HepG2 (cell line): ENCODE results near the gene ABAT. TPM values are rescaled to one million over a fixed set of nuclear protein-coding genes. Genes with fewer than 3 reads are reported as not detected.

Experiments used
- CBX1 ChIP-seq: IDR thresholded peaks from one replicate; pipeline ENCODE4 v1.6.1; 2016; ENCODE audit warnings: antibody characterized with exemption, low read depth
- DPF2 ChIP-seq: sonication (generic); formaldehyde crosslinking; IDR thresholded peaks from 2 replicates; pipeline ENCODE4 v1.4.0; 2020; ENCODE audit warnings: mild to moderate bottlenecking, low read depth, missing genetic modification reagents, borderline replicate concordance
- ERF ChIP-seq: IDR thresholded peaks from 2 replicates; pipeline ENCODE4 v1.6.1; 2018; ENCODE audit warnings: missing biosample characterization, missing genetic modification reagents
- KDM1A ChIP-seq: IDR thresholded peaks from 2 replicates; pipeline ENCODE4 v1.6.1; 2016; ENCODE audit warnings: missing compliant biosample characterization
- KDM2A ChIP-seq: sonication (generic); formaldehyde crosslinking; IDR thresholded peaks from 2 replicates; pipeline ENCODE4 v1.4.0; 2020; ENCODE audit warnings: low read depth, missing genetic modification reagents, borderline replicate concordance
- KLF15 ChIP-seq: sonication (generic); formaldehyde crosslinking; IDR thresholded peaks from 2 replicates; pipeline ENCODE4 v1.8.1; 2023; ENCODE audit warnings: borderline replicate concordance, mild to moderate bottlenecking, inconsistent platforms, missing genetic modification reagents, mixed read lengths
- KLF16 ChIP-seq, 2 experiments: sonication (generic) in 1 of 2; formaldehyde crosslinking in 1 of 2; IDR thresholded peaks; 2 replicates each; pipeline versions ENCODE4 v1.6.1 to v1.8.0; 2016 to 2023; ENCODE audit warnings: missing genetic modification reagents in 2 of 2, missing compliant biosample characterization in 1 of 2
- KLF6 ChIP-seq: IDR thresholded peaks from 2 replicates; pipeline ENCODE4 v1.8.0; 2016; ENCODE audit warnings: missing biosample characterization, missing genetic modification reagents
- LCORL ChIP-seq, 2 experiments: fragments of 450-650 bp in 1 of 2; sonication (generic) in 1 of 2; formaldehyde crosslinking in 1 of 2; IDR thresholded peaks; 2 replicates each; pipeline versions ENCODE4 v1.5.0 to v1.6.1; 2017 to 2020; ENCODE audit warnings: antibody characterized with exemption in 1 of 2, missing genetic modification reagents in 1 of 2
- MAFF ChIP-seq: IDR thresholded peaks from 2 replicates; pipeline ENCODE4 v1.6.1; 2011; ENCODE audit warnings: low read depth, low read length, improper control_type of control experiment
- MED1 ChIP-seq: sonication (generic); formaldehyde crosslinking; IDR thresholded peaks from 2 replicates; pipeline ENCODE4 v1.4.0; 2020; ENCODE audit warnings: missing genetic modification reagents
- MLLT10 ChIP-seq: sonication (generic); formaldehyde crosslinking; IDR thresholded peaks from 2 replicates; pipeline ENCODE4 v1.4.0; 2020; ENCODE audit warnings: missing genetic modification reagents
- MTF1 ChIP-seq: sonication (generic); formaldehyde crosslinking; IDR thresholded peaks from 2 replicates; pipeline ENCODE4 v1.5.0; 2020; ENCODE audit warnings: missing genetic modification reagents
- MXI1 ChIP-seq: IDR thresholded peaks from 3 replicates; pipeline ENCODE4 v1.6.1; 2012; ENCODE audit warnings: low read depth, low read length, inconsistent platforms, borderline replicate concordance
- NCOA5 ChIP-seq: sonication (generic); formaldehyde crosslinking; IDR thresholded peaks from 2 replicates; pipeline ENCODE4 v1.4.0; 2020; ENCODE audit warnings: missing genetic modification reagents
- NR3C1 ChIP-seq: sonication (generic); formaldehyde crosslinking; IDR thresholded peaks from 2 replicates; pipeline ENCODE4 v1.4.0; 2020; ENCODE audit warnings: missing genetic modification reagents
- RARG ChIP-seq: sonication (generic); formaldehyde crosslinking; IDR thresholded peaks from 2 replicates; pipeline ENCODE4 v1.4.0; 2020; ENCODE audit warnings: low read depth, mild to moderate bottlenecking, missing genetic modification reagents
- REXO4 ChIP-seq: sonication (generic); formaldehyde crosslinking; IDR thresholded peaks from 2 replicates; pipeline ENCODE4 v1.8.0; 2022; ENCODE audit warnings: missing genetic modification reagents, mild to moderate bottlenecking, borderline replicate concordance
- SMAD9 ChIP-seq: sonication (generic); formaldehyde crosslinking; IDR thresholded peaks from 2 replicates; pipeline ENCODE4 v1.5.1; 2020; ENCODE audit warnings: mild to moderate bottlenecking, missing genetic modification reagents
- TCF7 ChIP-seq: sonication (generic); IDR thresholded peaks from 2 replicates; pipeline ENCODE4 v1.6.1; 2016; ENCODE audit warnings: antibody characterized with exemption, low read depth
- ZBTB7B ChIP-seq: sonication (generic); formaldehyde crosslinking; IDR thresholded peaks from 2 replicates; pipeline ENCODE4 v1.4.0; 2020; ENCODE audit warnings: missing genetic modification reagents
- ZNF234 ChIP-seq: sonication (generic); formaldehyde crosslinking; conservative IDR thresholded peaks from 2 replicates; pipeline ENCODE4 v1.5.1; 2020; ENCODE audit warnings: mild to moderate bottlenecking, missing genetic modification reagents
- ZNF543 ChIP-seq: sonication (generic); formaldehyde crosslinking; IDR thresholded peaks from 2 replicates; pipeline ENCODE4 v1.4.0; 2020; ENCODE audit warnings: mild to moderate bottlenecking, missing genetic modification reagents
- ZSCAN30 ChIP-seq: sonication (generic); formaldehyde crosslinking; IDR thresholded peaks from 2 replicates; pipeline ENCODE4 v1.5.0; 2020; ENCODE audit warnings: mild to moderate bottlenecking, missing genetic modification reagents
- polyA plus RNA-seq, 8 experiments: library from polyadenylated mRNA; depleted of rRNA in 3 of 8; stranded (reverse) in 7 of 8; unstranded in 1 of 8; fragments of >200 nt; fragmentation: Illumina TruSeq in 4 of 8; extraction: Trizol in 4 of 8; gene quantifications; 2 replicates each; pipeline versions ENCODE4 v1.2.1 to v1.2.3, GENCODE V29; 2011 to 2016; ENCODE audit warnings: low read depth in 4 of 8, missing spikeins in 1 of 8, mixed read lengths in 1 of 8; ENCODE audit not compliant: insufficient read depth in 1 of 8
- total RNA-seq, 5 experiments: library from RNA; depleted of rRNA; stranded (reverse); fragments of >200 nt; fragmentation: Illumina TruSeq; extraction: Trizol; gene quantifications; 2 replicates each; pipeline ENCODE4 v1.2.3, GENCODE V29; 2016; ENCODE audit warnings: low read depth in 1 of 5
- TF ChIP-seq, protein P1 (sequence below), 2 experiments: IDR thresholded peaks; 2 replicates each; pipeline ENCODE4 v1.6.1; 2011 to 2012; ENCODE audit warnings: low read length in 2 of 2, borderline replicate concordance in 1 of 2, low read depth in 1 of 2, mild to moderate bottlenecking in 1 of 2, moderate library complexity in 1 of 2
- TF ChIP-seq, protein P2 (sequence below): IDR thresholded peaks from 2 replicates; pipeline ENCODE4 v1.6.1; 2016; ENCODE audit warnings: missing biosample characterization, missing genetic modification reagents, low read depth
- TF ChIP-seq, protein P3 (sequence below): sonication (generic); formaldehyde crosslinking; IDR thresholded peaks from 2 replicates; pipeline ENCODE4 v1.4.0; 2020; ENCODE audit warnings: missing genetic modification reagents

The ABAT gene
- total and polyA plus RNA-seq, 2 of the 13 experiments (the other 11 are each of a cell fraction or from before 2014, with no cell fraction given), result 47.6 to 97.3 TPM

DNA sequence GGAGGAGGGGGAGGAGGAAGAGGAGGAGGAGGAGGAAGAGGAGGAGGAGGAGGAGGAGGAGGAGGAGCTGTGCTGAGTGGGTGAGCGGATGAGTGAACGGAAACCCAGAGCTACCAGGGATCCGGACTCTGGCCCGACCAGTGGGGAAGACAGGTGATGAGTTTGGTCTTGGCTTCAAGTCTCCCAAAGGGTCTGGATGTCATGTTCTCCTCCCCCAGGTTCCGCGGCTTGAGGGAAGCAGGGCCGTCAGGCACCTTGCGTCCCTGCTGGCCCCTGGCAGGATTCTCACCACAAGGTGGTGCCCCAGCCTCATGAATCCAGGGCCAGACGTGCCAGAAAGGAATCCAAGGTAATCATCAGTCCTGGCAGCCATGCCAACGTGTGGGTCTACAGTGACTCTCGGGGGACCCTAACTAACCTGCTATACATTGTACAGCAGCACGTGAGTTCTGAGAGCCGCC, 13.5 kb upstream of the ABAT start (continued):
- TF ChIP-seq ZNF234 (CRISPR knock-in tag) (no peak), CBX1 (no peak), MED1 (CRISPR knock-in tag) (no peak; the same call in 1 of the 2 replicates), TCF7 (no peak), KLF6 (no peak), NR3C1 (no peak), ZBTB7B (CRISPR knock-in tag) (no peak), DPF2 (CRISPR knock-in tag) (no peak), ERF (peak; percentile 69; the same call in 1 of the 2 replicates), KDM2A (CRISPR knock-in tag) (peak; percentile 73), NCOA5 (CRISPR knock-in tag) (no peak), MAFF (no peak), MXI1 (no peak), KLF15 (no peak), RARG (CRISPR knock-in tag) (no peak), KLF16 (CRISPR knock-in tag; IDR thresholded peaks at IDR 0.05) (0 out of 4 replicates have a peak, but pooled peaks of 1 of the 2 experiments have one; percentile 44), ZSCAN30 (no peak), SMAD9 (CRISPR knock-in tag) (no peak), REXO4 (CRISPR knock-in tag) (no peak), KDM1A (CRISPR knock-in tag) (no peak), MLLT10 (CRISPR knock-in tag) (no peak), LCORL (IDR thresholded peaks at IDR 0.05) (no peak), LCORL (CRISPR knock-in tag; IDR thresholded peaks at IDR 0.05) (no peak), MTF1 (CRISPR knock-in tag) (no peak), ZNF543 (CRISPR knock-in tag) (no peak)
- TF ChIP-seq, protein P1, sequence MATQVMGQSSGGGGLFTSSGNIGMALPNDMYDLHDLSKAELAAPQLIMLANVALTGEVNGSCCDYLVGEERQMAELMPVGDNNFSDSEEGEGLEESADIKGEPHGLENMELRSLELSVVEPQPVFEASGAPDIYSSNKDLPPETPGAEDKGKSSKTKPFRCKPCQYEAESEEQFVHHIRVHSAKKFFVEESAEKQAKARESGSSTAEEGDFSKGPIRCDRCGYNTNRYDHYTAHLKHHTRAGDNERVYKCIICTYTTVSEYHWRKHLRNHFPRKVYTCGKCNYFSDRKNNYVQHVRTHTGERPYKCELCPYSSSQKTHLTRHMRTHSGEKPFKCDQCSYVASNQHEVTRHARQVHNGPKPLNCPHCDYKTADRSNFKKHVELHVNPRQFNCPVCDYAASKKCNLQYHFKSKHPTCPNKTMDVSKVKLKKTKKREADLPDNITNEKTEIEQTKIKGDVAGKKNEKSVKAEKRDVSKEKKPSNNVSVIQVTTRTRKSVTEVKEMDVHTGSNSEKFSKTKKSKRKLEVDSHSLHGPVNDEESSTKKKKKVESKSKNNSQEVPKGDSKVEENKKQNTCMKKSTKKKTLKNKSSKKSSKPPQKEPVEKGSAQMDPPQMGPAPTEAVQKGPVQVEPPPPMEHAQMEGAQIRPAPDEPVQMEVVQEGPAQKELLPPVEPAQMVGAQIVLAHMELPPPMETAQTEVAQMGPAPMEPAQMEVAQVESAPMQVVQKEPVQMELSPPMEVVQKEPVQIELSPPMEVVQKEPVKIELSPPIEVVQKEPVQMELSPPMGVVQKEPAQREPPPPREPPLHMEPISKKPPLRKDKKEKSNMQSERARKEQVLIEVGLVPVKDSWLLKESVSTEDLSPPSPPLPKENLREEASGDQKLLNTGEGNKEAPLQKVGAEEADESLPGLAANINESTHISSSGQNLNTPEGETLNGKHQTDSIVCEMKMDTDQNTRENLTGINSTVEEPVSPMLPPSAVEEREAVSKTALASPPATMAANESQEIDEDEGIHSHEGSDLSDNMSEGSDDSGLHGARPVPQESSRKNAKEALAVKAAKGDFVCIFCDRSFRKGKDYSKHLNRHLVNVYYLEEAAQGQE (IDR thresholded peaks at IDR 0.05; ENCODE audit: borderline replicate concordance in 1 of 2, low read depth in 1 of 2, low read length in 2 of 2), result no peak
- TF ChIP-seq, protein P2, sequence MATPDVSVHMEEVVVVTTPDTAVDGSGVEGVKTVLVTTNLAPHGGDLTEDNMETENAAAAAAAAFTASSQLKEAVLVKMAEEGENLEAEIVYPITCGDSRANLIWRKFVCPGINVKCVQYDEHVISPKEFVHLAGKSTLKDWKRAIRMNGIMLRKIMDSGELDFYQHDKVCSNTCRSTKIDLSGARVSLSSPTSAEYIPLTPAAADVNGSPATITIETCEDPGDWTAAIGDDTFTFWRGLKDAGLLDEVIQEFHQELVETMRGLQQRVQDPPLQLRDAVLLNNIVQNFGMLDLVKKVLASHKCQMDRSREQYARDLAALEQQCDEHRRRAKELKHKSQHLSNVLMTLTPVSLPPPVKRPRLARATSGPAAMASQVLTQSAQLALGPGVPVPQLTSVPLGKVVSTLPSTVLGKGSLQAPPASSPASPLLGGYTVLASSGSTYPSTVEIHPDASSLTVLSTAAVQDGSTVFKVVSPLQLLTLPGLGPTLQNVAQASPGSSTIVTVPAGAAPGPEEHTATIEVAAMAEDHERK (CRISPR knock-in tag), result no peak
- TF ChIP-seq, protein P3, sequence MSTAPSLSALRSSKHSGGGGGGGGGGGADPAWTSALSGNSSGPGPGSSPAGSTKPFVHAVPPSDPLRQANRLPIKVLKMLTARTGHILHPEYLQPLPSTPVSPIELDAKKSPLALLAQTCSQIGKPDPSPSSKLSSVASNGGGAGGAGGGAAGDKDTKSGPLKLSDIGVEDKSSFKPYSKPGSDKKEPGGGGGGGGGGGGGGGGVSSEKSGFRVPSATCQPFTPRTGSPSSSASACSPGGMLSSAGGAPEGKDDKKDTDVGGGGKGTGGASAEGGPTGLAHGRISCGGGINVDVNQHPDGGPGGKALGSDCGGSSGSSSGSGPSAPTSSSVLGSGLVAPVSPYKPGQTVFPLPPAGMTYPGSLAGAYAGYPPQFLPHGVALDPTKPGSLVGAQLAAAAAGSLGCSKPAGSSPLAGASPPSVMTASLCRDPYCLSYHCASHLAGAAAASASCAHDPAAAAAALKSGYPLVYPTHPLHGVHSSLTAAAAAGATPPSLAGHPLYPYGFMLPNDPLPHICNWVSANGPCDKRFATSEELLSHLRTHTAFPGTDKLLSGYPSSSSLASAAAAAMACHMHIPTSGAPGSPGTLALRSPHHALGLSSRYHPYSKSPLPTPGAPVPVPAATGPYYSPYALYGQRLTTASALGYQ (CRISPR knock-in tag), result no peak
